GM18909 (cell line): Measurements from ENCODE around the gene COL8A2.

Experiments
- ATAC-seq: cut with Tn5 transposase; IDR thresholded peaks from one replicate; pipeline ENCODE4 v1.9.1; 2021; ENCODE audit warnings: mild to moderate bottlenecking; ENCODE audit not compliant: unreplicated experiment, poor library complexity

The COL8A2 gene

GRCh38 chr1:36115931-36116330, 9.1 kb downstream of the COL8A2 start:
- no peak for ATAC-seq

- no peak for ATAC-seq
Observed at GRCh38 chr1:36115200-36115669, 9.8 kb downstream of the COL8A2 start.

- ATAC-seq, result no peak
Observed at GRCh38 chr1:36114371-36114770, 10.7 kb downstream of the COL8A2 start.

GRCh38 chr1:36112823-36113222, 12.2 kb downstream of the COL8A2 start:
- no peak for ATAC-seq

GRCh38 chr1:36111151-36111550, 13.9 kb downstream of the COL8A2 start:
- no peak for ATAC-seq

GRCh38 chr1:36109041-36109679, 15.9 kb downstream of the COL8A2 start:
- no peak for ATAC-seq

GRCh38 chr1:36108314-36108713, 16.7 kb downstream of the COL8A2 start:
- ATAC-seq, result no peak

- no peak for ATAC-seq
Observed at GRCh38 chr1:36107394-36107793, 17.6 kb downstream of the COL8A2 start.

GRCh38 chr1:36106269-36106668, 18.8 kb downstream of the COL8A2 start:
- no peak for ATAC-seq

GRCh38 chr1:36101546-36101945, 23.5 kb downstream of the COL8A2 start:
- no peak for ATAC-seq

GRCh38 chr1:36100376-36100775, 24.6 kb downstream of the COL8A2 start:
- no peak for ATAC-seq

GRCh38 chr1:36099681-36100341, 25.2 kb downstream of the COL8A2 start:
- no peak for ATAC-seq

GRCh38 chr1:36098650-36099365, 26.2 kb downstream of the COL8A2 start:
- ATAC-seq, result no peak

- no peak for ATAC-seq
Observed at GRCh38 chr1:36097693-36098585, 27.1 kb downstream of the COL8A2 start.

GRCh38 chr1:36096500-36097432, 28.3 kb downstream of the COL8A2 start:
- ATAC-seq, result no peak

- no peak for ATAC-seq
Observed at GRCh38 chr1:36095760-36096405, 29.1 kb downstream of the COL8A2 start.

- ATAC-seq, result no peak
Observed at GRCh38 chr1:36094621-36095061, 30.4 kb downstream of the COL8A2 start.

- ATAC-seq, result no peak
Observed at GRCh38 chr1:36093929-36094328, 31.1 kb downstream of the COL8A2 start.

- no peak for ATAC-seq
Observed at GRCh38 chr1:36093226-36093625, 31.8 kb downstream of the COL8A2 start.
